Mesenchymal stem cell (in vitro differentiated cells and primary cell): ENCODE results near the gene NCK1.
"Not testable (repeated sequence)": the region's sequence is repeated elsewhere in the genome, so short reads cannot be mapped to it uniquely, and the experiment has no call there.

Experiments
- DNase-seq: peaks from one replicate; pipeline ENCODE4 v3.0.0-alpha.2; 2013
- H2AFZ ChIP-seq: one replicate; pipeline ENCODE4 v1.6.1; 2013; ENCODE audit warnings: low read depth, mild to moderate bottlenecking, control low read depth, inconsistent platforms, low read length, moderate library complexity
- H2AK5ac ChIP-seq: 2 replicates; pipeline ENCODE4 v1.6.1; 2013; ENCODE audit warnings: low read length, moderate library complexity, mild to moderate bottlenecking, inconsistent platforms; ENCODE audit not compliant: severe bottlenecking
- H2BK120ac ChIP-seq: one replicate; pipeline ENCODE4 v1.6.1; 2013; ENCODE audit warnings: low read depth, mild to moderate bottlenecking, inconsistent platforms, low read length, moderate library complexity
- H2BK12ac ChIP-seq, 2 experiments: one replicate each; pipeline ENCODE4 v1.6.1; 2013; ENCODE audit warnings: inconsistent platforms in 2 of 2, low read length in 2 of 2, mild to moderate bottlenecking in 2 of 2, moderate library complexity in 2 of 2, control low read depth in 1 of 2
- H2BK15ac ChIP-seq: one replicate; pipeline ENCODE4 v1.6.1; 2013; ENCODE audit warnings: mild to moderate bottlenecking, low read depth, inconsistent platforms; ENCODE audit not compliant: poor library complexity, severe bottlenecking
- H2BK5ac ChIP-seq: 2 replicates; pipeline ENCODE4 v1.6.1; 2013; ENCODE audit warnings: low read depth, mild to moderate bottlenecking, low read length, control low read depth, inconsistent platforms; ENCODE audit not compliant: poor library complexity, severe bottlenecking
- H3K14ac ChIP-seq, 2 experiments: one replicate each; pipeline ENCODE4 v1.6.1; 2013; ENCODE audit warnings: inconsistent platforms in 2 of 2, low read length in 2 of 2, control low read depth in 1 of 2, mild to moderate bottlenecking in 1 of 2, moderate library complexity in 1 of 2
- H3K18ac ChIP-seq, 2 experiments: one replicate each; pipeline ENCODE4 v1.6.1; 2013; ENCODE audit warnings: inconsistent platforms in 2 of 2, low read length in 2 of 2, control low read depth in 1 of 2, low read depth in 1 of 2, mild to moderate bottlenecking in 1 of 2
- H3K23ac ChIP-seq, 2 experiments: one replicate each; pipeline ENCODE4 v1.6.1; 2013; ENCODE audit warnings: inconsistent platforms in 2 of 2, low read length in 2 of 2, mild to moderate bottlenecking in 2 of 2, moderate library complexity in 2 of 2, control low read depth in 1 of 2
- H3K27ac ChIP-seq: 2 replicates; pipeline ENCODE4 v1.5.1; 2013; ENCODE audit warnings: mild to moderate bottlenecking, moderate library complexity, low read length, control low read depth, inconsistent platforms; ENCODE audit not compliant: poor library complexity, severe bottlenecking
- H3K27me3 ChIP-seq, 2 experiments: 2 replicates each; pipeline versions ENCODE4 v1.6.1 to v1.7.0; 2013; ENCODE audit warnings: low read length in 2 of 2, mild to moderate bottlenecking in 2 of 2, moderate library complexity in 2 of 2, control low read depth in 1 of 2, inconsistent platforms in 1 of 2; ENCODE audit not compliant: control insufficient read depth in 1 of 2, insufficient read depth in 1 of 2
- H3K36me3 ChIP-seq, 2 experiments: 2 replicates each; pipeline versions ENCODE4 v1.6.1 to v1.7.0; 2013; ENCODE audit warnings: low read length in 2 of 2, control low read depth in 1 of 2, inconsistent platforms in 1 of 2, low read depth in 1 of 2, mild to moderate bottlenecking in 1 of 2; ENCODE audit not compliant: insufficient read depth in 2 of 2, control insufficient read depth in 1 of 2
- H3K4ac ChIP-seq, 2 experiments: one replicate each; pipeline ENCODE4 v1.6.1; 2013; ENCODE audit warnings: inconsistent platforms in 2 of 2, low read length in 2 of 2, mild to moderate bottlenecking in 2 of 2, moderate library complexity in 2 of 2, control low read depth in 1 of 2, low read depth in 1 of 2
- H3K4me1 ChIP-seq: 2 replicates; pipeline ENCODE4 v1.6.1; 2013; ENCODE audit warnings: low read depth, low read length, control low read depth; ENCODE audit not compliant: control insufficient read depth, insufficient read depth
- H3K4me2 ChIP-seq: 2 replicates; pipeline ENCODE4 v1.6.1; 2013; ENCODE audit warnings: low read length, mild to moderate bottlenecking, inconsistent platforms; ENCODE audit not compliant: poor library complexity, severe bottlenecking
- H3K4me3 ChIP-seq, 2 experiments: 2 replicates each; pipeline versions ENCODE4 v1.5.1 to v1.7.0; 2013; ENCODE audit warnings: low read length in 2 of 2, mild to moderate bottlenecking in 2 of 2, control low read depth in 1 of 2, low read depth in 1 of 2; ENCODE audit not compliant: insufficient read depth in 1 of 2
- H3K79me1 ChIP-seq: replicated peaks from 2 replicates; pipeline ENCODE4 v1.6.1; 2013; ENCODE audit warnings: mild to moderate bottlenecking, control low read depth, low read length, inconsistent platforms; ENCODE audit not compliant: poor library complexity, severe bottlenecking
- H3K9ac ChIP-seq: 2 replicates; pipeline ENCODE4 v1.7.0; 2013; ENCODE audit warnings: mild to moderate bottlenecking, low read length, moderate library complexity
- H3K9me3 ChIP-seq: 2 replicates; pipeline ENCODE4 v1.7.0; 2013; ENCODE audit warnings: mild to moderate bottlenecking, low read length; ENCODE audit not compliant: control insufficient read depth
- H4K8ac ChIP-seq: one replicate; pipeline ENCODE4 v1.6.1; 2013; ENCODE audit warnings: inconsistent platforms, mild to moderate bottlenecking, low read length, moderate library complexity
- H4K91ac ChIP-seq: one replicate; pipeline ENCODE4 v1.6.1; 2013; ENCODE audit warnings: mild to moderate bottlenecking, low read length, inconsistent platforms
- WGBS: methylation state at CpG from one replicate; pipeline ENCODE4 v1.1.7; 2013; ENCODE audit warnings: mixed read lengths; 5-methylcytosine and 5-hydroxymethylcytosine counted together

Gene NCK1

GRCh38 chr3:136969539-136969938 lies 107.5 kb downstream of the NCK1 start:
- H3K4me1 ChIP-seq, H3K79me1 ChIP-seq, H3K4me3 ChIP-seq, H2BK120ac ChIP-seq, H4K8ac ChIP-seq, H3K9me3 ChIP-seq, H2BK12ac ChIP-seq, H3K9ac ChIP-seq, DNase-seq, H3K27ac ChIP-seq, H3K18ac ChIP-seq, H2BK5ac ChIP-seq, H3K27me3 ChIP-seq, H2AFZ ChIP-seq, H3K23ac ChIP-seq, H4K91ac ChIP-seq, H2BK15ac ChIP-seq, H3K14ac ChIP-seq, H2AK5ac ChIP-seq, H3K4me2 ChIP-seq, H3K36me3 ChIP-seq, H3K4ac ChIP-seq: not testable (repeated sequence)
- no CpG with 5 or more reads among the region's 14 CpGs for WGBS

GRCh38 chr3:136973352-136973751 lies 111.3 kb downstream of the NCK1 start:
- Histone ChIP-seq H3K4me2 (no peak overlapping the region), H3K4me1 (no peaks in the 10 kb centered on the region), H3K36me3 (no peaks in the 10 kb centered on the region), H3K4me3 (no peak overlapping the region), H4K91ac (no peak overlapping the region), H2BK120ac (no peak overlapping the region), H3K4ac (no peak overlapping the region), H3K23ac (no peak overlapping the region), H3K27me3 (no peaks in the 10 kb centered on the region), H3K14ac (no peak overlapping the region), H2AFZ (no peak overlapping the region), H3K18ac (no peak overlapping the region), H3K27ac (no peak overlapping the region), H3K9ac (no peak overlapping the region), H2AK5ac (no peak overlapping the region), H2BK15ac (no peak overlapping the region), H3K79me1 (peaks cover 4% of the 10 kb centered on the region), H2BK12ac (no peak overlapping the region), H2BK5ac (no peak overlapping the region), H4K8ac (no peak overlapping the region), H3K9me3 (peaks cover 5% of the 10 kb centered on the region)
- WGBS: 94% methylated on average over 4 of the region's 4 CpGs
- no peak for DNase-seq

- Histone ChIP-seq H3K18ac (no peak overlapping the region), H3K9me3 (peaks cover 5% of the 10 kb centered on the region), H2BK12ac (no peak overlapping the region), H3K9ac (no peak overlapping the region), H4K8ac (no peak overlapping the region), H2AFZ (no peak overlapping the region), H3K14ac (no peak overlapping the region), H3K36me3 (no peaks in the 10 kb centered on the region), H2AK5ac (no peak overlapping the region), H3K27me3 (no peaks in the 10 kb centered on the region), H4K91ac (no peak overlapping the region), H2BK15ac (no peak overlapping the region), H2BK5ac (no peak overlapping the region), H3K4me2 (no peak overlapping the region), H3K4me3 (no peak overlapping the region), H3K79me1 (peaks cover 4% of the 10 kb centered on the region), H3K27ac (no peak overlapping the region), H3K23ac (no peak overlapping the region), H3K4me1 (no peaks in the 10 kb centered on the region), H3K4ac (no peak overlapping the region), H2BK120ac (no peak overlapping the region)
- WGBS: no CpG with 5 or more reads among the region's 2 CpGs
- DNase-seq: no peak
Measured at GRCh38 chr3:136974670-136975069, 112.7 kb downstream of the NCK1 start.

- Histone ChIP-seq H3K4me1 (no peaks in the 10 kb centered on the region), H4K8ac (no peak overlapping the region), H2BK15ac (no peak overlapping the region), H3K14ac (no peak overlapping the region), H3K36me3 (no peaks in the 10 kb centered on the region), H3K4me3 (no peak overlapping the region), H3K23ac (no peak overlapping the region), H2BK5ac (no peak overlapping the region), H3K9ac (no peak overlapping the region), H4K91ac (no peak overlapping the region), H2BK120ac (no peak overlapping the region), H3K27me3 (no peaks in the 10 kb centered on the region), H2AK5ac (no peak overlapping the region), H3K27ac (no peak overlapping the region), H3K4me2 (no peak overlapping the region), H3K4ac (no peak overlapping the region), H3K18ac (no peak overlapping the region), H3K79me1 (peaks cover 4% of the 10 kb centered on the region), H2BK12ac (no peak overlapping the region), H2AFZ (no peak overlapping the region), H3K9me3 (peaks cover 3% of the 10 kb centered on the region)
- no peak for DNase-seq
Measured at GRCh38 chr3:136979204-136979603, 117.2 kb downstream of the NCK1 start.
